Fibroblast of skin of back (primary cell): ENCODE results near the gene CASS4. TPM values are rescaled to one million over a fixed set of nuclear protein-coding genes. Genes with fewer than 3 reads are reported as not detected.
"Not testable (repeated sequence)": the region's sequence is repeated elsewhere in the genome, so short reads cannot be mapped to it uniquely, and the experiment has no call there.

Experiments used
- DNase-seq: peaks from one replicate; pipeline ENCODE4 v3.0.0-alpha.2; 2013
- polyA plus RNA-seq, 2 experiments: library from polyadenylated mRNA; unstranded; fragments of 120-200 nt; gene quantifications; one replicate each; pipeline ENCODE4 v1.2.1, GENCODE V29; 2013; ENCODE audit not compliant: insufficient read length in 2 of 2

The CASS4 gene
- polyA plus RNA-seq (2013, experiment 1 of 2; ENCODE audit: insufficient read length), result 0.08 TPM
- 0.07 TPM for polyA plus RNA-seq (2013, experiment 2 of 2; ENCODE audit: insufficient read length)

GRCh38 chr20:56411759-56412472 is at the start of gene CASS4:
Gene CASS4 (plus strand): TSS chr20:56412260. CDS start chr20:56412459, 199 bp downstream.
- peak; percentile 46 for DNase-seq

- no peak for DNase-seq
Observed at GRCh38 chr20:56362833-56363413, 49.1 kb upstream of the CASS4 start.

GRCh38 chr20:56363491-56363890 is 48.6 kb upstream of the CASS4 start:
- DNase-seq, result no peak

- no peak for DNase-seq
Observed at GRCh38 chr20:56368351-56369134, 43.5 kb upstream of the CASS4 start.

- DNase-seq, result no peak
Observed at GRCh38 chr20:56369179-56369578, 42.9 kb upstream of the CASS4 start.

GRCh38 chr20:56371977-56372376 is 40.1 kb upstream of the CASS4 start:
- no peak for DNase-seq

GRCh38 chr20:56372850-56373249 is 39.2 kb upstream of the CASS4 start:
- DNase-seq, result no peak

- DNase-seq, result peak; percentile 77
Observed at GRCh38 chr20:56373942-56374341, 38.1 kb upstream of the CASS4 start.

GRCh38 chr20:56376331-56376730 is 35.7 kb upstream of the CASS4 start:
- no peak for DNase-seq

GRCh38 chr20:56378386-56378785 is 33.7 kb upstream of the CASS4 start:
- DNase-seq, result no peak

- peak; percentile 40 for DNase-seq
Observed at GRCh38 chr20:56380375-56380774, 31.7 kb upstream of the CASS4 start.

GRCh38 chr20:56381501-56381900 is 30.6 kb upstream of the CASS4 start:
- no peak for DNase-seq

- DNase-seq, result no peak
Observed at GRCh38 chr20:56382696-56383095, 29.4 kb upstream of the CASS4 start.

- no peak for DNase-seq
Observed at GRCh38 chr20:56383334-56383733, 28.7 kb upstream of the CASS4 start.

- no peak for DNase-seq
Observed at GRCh38 chr20:56385130-56385529, 26.9 kb upstream of the CASS4 start.

- DNase-seq, result no peak
Observed at GRCh38 chr20:56386219-56386618, 25.8 kb upstream of the CASS4 start.

GRCh38 chr20:56388882-56389281 is 23.2 kb upstream of the CASS4 start:
- no peak for DNase-seq

GRCh38 chr20:56389807-56390206 is 22.3 kb upstream of the CASS4 start:
- DNase-seq, result no peak

GRCh38 chr20:56390396-56390795 is 21.7 kb upstream of the CASS4 start:
- not testable (repeated sequence) for DNase-seq

- no peak for DNase-seq
Observed at GRCh38 chr20:56391037-56391436, 21.0 kb upstream of the CASS4 start.

- DNase-seq, result no peak
Observed at GRCh38 chr20:56391596-56392131, 20.4 kb upstream of the CASS4 start.

GRCh38 chr20:56392132-56392880 is 19.8 kb upstream of the CASS4 start, which contains the start of the genes AURKA and CSTF1:
Gene AURKA (minus strand): TSS chr20:56392215. CDS start chr20:56388197, 4,018 bp downstream.
Gene CSTF1 (plus strand): TSS chr20:56392645. CDS start chr20:56395553, 2,908 bp downstream.
- peak; percentile 99 for DNase-seq
